Measurements from ENCODE around the gene MAP2K7.

MAP2K7 gene

DNA sequence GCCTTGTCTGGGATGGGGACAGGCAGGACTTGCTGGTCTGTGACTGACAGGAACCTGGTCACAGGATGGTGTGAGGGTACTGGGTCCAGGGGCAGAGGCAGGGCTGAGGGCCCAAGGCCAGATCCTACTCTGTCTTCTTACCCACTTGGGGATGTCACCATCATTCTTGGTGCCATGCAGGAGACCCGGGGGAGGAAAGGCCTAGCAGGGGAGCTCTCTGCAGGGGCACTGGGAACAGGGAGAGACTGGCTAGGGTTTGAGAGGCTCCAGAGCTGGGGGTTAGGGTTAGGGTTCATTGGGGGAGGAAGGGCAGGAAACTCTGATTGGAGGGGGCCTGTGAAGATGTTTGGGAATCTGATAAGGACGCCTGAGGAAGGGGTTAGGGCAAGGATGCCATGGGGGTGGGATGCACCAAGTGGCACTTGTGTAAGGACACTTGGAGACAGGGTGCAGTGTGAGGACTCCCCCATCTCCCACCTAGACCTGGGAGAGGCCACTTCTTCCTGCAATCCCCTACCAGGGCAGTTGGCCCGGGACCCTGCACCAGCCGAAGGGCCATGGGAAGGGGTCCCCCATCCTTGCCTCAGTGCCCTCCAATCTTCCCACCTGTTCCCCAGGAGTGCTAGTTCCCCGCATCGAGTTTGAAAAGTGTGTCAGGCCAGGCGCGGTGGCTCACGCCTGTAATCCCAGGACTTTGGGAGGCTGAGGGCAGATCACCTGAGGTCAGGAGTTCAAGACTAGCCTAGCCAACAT is 36.4 kb upstream of the MAP2K7 start:
- DNase-seq (ENCODE audit: low spot score): no peak

DNA sequence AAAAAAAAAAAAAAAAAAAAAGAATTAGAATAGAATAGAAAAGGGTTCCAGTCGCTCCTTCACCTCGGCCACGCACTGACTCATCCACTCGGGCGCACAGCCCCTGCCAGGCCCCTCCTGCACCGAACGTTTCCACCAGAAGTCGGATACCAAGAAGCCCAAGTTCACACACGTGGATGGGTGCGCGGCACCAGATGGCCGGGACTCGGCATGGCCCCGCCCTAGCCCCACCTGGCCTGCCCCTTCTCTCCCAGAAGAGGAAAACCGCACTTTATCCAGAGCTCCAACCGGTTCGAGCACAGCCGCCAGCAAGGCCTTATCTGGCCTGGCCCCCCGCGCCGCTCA is 35.4 kb upstream of the MAP2K7 start:
- DNase-seq (ENCODE audit: low spot score): no peak

DNA sequence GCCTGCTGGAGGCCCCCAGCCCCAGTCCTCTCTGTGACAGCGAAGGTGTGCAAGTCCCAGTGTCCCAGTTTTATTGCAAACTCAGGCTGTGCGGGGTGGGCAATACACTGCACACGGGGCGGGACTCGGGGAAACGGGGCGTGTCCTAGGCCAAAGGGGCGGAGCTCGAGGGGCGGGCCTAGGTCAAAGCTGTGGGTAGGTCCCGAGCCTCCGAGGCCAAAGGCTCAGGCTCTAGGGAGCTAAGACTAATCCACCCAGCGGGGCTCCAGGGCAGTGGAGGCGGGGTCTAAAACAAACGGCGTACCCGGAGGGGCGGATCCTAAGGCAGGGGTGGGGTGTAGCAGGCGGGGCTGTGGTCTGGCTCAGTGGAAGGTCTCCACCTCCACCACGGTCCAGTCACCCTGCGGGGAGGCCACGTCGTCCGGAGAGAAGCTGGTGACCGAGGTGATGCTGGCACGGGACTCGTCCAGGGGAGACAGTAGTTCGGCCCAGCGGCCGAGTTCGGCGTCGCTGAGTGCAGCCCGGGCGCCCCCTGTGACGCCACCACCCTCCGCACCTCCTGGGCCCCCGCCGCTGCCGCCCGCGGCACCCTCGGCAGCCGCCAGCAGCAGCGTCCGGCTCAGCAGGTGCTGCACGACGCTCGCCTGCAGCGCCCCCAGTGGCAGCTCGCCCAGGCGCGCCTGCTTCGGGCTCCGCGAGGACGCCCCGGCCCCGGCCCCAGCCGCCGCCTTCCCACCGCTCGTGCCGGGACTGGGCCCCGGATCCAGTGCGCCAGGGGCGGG is 34.8 kb upstream of the MAP2K7 start:
- DNase-seq (ENCODE audit: low spot score): peak; percentile 92

DNA sequence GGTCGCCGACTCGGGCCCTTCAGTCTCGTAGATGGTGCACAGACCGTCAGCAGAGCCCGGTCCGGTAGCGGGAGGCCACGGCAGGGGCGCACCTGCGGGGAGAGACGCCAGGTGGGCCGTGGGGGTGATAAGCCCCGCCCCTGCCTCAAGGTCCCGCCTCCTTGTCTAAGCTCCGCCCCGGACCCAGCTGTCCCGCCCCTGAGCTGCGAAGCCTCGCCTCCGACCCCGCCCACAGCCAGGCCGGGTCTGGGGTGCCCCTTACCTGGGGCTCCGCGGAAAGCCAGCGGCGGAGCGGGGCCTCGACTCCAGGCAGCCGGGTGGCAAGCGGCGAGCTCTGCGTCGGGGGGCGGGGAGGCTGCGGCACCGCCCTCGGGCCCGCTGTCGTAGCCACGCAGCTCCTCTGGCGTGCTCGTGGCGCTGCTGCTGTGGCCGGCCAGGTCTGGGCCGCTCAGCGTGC is 34.2 kb upstream of the MAP2K7 start:
- DNase-seq (ENCODE audit: low spot score): peak; percentile 49

DNA sequence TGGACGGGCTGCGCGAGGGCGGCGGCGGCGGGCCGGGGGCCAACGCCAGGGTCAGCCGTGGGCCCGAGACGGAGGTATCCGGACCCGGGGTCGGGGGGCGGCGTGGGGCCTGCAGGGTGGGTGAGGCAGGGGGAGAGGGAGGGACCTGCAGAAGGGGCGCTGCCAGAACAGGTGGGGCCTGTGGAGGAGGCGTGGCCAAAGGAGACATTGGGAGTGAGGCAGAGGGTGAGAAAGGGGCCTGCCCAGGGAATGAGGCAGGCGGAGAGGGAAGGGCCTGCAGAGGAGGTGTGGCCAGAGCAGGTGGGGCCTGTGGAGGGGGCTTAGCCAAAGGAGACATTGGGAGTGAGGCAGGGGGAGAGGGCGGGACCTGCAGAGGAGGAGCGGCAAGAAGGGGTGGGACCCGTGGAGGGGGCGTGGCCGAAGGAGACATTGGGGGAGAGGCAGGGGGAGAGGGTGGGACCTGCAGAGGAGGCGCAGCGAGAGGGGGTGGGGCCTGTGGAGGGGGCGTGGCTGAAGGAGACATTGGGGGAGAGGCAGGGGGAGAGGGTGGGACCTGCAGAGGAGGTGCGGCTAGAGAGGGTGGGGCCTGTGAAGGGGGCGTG is 33.7 kb upstream of the MAP2K7 start:
- DNase-seq (ENCODE audit: low spot score): peak; percentile 70

DNA sequence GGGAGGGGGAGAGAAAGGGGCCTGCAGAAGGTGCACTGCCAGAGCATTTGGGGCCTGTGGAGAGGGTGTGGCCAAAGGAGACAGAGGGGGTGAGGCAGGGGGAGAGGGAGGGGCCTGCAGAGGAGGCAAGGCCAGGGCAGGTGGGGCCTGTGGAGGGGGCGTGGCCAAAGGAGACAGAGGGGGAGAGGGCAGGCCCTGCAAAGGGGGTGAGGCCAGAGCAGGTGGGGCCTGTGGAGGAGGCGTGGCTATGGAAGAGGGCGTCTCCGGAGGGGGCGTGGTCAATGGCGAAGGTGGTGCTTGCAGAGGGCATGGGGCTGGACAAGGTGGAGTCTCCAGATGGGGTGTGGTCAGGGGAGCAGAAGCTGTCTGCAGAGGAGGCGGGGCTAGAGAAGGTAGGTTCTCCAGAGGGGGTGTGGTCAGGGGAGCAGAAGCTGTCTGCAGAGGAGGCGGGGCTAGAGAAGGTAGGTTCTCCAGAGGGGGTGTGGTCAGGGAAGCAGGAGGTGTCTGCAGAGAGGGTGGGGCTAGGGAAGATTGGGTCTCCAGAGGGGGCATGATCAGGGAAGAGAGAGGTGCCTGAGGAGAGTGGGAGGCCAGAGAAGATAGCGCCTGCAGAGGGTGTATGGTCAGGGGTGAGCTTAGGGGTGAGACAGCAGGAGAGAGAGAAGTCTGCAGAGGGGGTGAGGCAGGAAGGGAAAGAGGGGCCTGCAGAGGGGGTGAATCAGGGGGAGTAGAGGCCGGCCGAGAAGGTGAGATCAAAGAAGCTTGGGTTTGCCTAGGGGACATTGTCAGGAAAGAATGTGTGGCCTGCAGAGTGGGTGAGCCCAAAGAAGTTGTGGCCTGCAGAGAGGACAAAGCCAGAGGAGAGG is 32.9 kb upstream of the MAP2K7 start:
- DNase-seq (ENCODE audit: low spot score): peak; percentile 59

DNA sequence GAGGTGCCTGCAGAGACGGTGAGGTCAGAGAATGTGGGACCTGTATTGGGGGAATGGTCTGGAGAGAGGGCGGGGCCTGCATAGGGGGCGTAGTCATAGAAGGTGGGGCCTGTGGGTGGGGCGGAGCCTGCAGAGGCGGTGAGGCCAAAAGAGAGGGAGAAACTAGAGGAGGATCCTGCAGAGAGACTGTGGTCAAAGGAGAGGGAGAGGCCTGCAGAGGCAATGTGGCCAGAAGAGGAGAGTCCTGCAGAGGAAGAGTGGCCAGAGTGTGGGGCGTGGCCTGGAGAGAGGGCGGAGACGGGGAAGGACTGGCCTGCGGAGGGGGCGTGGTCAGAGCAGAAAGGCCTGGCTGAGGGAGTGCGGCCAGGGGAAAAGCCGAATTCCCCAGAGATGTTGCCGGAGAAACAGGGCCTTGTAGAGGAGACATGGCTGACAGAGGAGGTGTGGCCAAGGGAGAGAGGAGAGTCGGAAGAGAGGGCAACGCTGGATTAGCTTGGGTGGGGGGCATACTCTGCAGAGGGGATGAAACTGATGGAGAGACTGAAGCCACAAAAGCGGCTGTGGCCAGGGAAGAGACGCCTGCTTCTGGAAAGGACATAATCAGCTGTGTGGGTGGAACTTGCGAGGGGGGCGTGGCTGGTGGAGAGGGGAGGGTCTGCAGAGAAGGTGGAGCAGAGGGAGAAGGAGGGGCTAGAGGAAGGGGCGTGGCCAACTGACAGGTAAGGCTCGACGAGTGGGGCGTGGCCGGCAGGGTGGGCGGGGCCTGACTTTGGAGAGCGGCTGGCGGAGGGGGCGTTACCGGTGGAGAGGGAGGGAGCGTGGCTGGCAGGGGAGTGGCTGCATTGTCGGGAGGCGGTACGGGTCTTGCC is 32.0 kb upstream of the MAP2K7 start:
- peak; percentile 66 for DNase-seq (ENCODE audit: low spot score)

DNA sequence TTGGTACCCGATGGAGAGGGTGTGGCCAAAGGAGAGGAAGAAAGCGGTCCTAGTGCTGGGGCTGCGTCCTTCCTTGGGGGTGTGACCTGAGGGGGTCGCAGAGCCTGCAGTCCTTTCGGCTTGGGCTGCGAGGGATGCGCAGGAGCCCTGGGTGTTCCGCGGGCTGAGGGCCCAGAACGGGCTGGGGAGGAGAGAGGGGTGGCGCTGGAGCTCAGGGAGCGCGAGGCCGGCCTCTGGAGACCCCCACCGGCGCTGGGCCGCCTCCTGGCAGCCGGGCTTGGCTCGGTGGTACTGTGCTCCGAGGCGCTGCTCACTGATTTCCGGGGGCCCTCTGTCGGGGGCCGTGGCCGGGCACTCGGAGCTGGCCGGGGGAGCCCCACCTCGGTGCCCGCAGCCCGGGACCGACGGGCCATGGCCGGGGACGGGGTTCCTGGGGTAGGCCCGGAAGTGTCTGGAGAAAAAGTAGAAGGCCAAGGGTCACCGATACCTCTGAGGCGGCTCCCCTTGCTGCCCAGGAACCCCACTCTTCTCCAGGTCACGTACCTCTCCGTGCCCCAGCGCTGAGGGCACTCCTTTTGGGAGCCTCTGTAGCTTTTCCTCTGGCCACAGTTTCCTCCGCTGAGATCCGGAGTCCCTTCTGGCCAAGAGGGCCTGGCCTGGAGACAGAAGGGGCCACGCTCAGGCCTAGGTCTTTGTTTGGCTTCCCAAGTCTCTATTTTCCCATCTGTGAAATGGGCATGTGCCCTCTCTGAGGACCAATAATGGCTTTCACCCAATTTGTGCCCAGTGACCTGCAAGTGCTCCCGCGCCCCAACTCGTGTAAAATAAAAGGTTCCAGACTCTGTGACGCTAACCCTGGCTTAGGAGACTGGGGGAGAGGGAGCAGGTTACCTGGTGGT is 31.1 kb upstream of the MAP2K7 start:
- no peak for DNase-seq (ENCODE audit: low spot score)

DNA sequence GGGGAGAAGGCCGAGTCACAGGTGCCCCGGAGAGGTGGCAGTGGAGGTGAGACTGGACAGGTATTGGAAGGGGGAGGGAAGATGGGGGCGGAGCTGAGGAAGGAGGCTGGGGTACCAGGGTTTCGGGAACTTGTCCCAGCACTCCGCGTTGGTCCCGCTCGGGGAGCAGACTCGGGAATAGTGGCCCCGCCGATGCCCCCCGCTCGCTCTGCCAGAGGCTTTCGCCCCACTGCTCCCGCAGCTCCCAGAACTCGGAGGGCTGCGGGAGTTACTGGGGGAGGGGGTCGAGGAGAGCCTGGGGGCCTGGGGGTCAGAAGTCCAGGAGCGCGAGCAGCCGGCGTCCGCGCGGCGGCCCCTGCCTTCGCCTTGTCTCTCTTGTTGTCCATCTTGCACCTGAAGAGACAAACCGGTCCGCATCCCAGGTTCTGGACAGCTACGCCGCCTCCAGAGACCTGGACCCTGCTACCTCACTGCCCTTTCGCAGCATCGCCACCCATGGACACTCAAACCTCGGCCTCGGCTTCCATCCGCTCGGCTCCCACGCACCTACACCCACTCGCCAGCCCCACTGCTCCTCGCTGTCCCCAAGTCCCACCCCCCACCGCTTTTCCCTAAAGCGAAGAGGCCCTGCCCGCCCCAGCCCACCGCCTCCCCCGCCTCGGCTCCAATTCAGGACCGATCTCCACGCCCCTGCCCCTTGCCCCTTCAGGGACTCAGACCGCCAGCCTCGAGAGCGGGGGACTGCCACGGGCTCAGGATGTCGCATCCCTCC is 30.2 kb upstream of the MAP2K7 start:
- no peak for DNase-seq (ENCODE audit: low spot score)

DNA sequence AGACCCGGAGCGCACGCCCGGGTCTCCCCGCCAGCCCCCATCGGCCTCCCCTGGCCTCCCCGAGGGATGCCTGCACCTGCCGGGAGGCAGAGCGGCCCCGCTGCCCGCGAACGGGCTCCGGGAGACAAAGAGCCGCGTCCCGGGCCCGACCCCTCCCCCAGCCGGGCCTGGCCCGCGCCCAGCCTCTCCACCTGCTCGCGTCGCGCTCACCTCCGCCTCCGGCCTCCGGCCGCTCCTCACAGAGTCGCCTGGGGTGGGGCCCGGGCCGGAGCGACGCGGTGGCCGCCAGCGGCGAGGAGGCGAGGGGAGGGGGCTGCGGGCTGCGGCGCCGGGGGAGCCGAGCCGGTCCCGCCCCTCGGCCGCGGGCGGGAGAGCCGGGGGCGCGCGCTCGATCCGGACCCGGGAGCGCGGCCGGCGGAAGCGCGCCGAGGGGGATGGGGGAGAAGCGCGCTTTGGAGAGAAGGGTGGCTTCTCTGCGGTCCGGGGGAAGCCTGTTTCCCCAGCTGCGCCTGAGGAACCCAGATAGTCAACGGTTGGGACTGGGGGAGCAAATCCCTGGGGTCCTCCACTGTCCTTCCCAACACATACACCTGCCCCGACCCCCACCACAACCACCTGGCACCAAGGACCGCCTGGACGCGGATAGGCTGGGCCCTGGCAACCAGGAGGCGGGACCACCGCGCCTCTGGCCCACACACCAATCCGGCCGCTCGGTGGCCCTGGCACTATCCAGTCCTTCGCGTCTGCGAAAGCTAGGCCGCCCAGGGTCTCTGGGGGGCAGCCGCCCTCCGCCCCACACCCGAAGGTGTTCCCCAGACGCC is 29.4 kb upstream of the MAP2K7 start, which contains the start of gene PRR36:
PRR36 (minus strand) TSS at position 315 of the 821 bp plus-strand sequence. CDS start 701 bp downstream, outside the sequence.
- peak; percentile 52 for DNase-seq (ENCODE audit: low spot score)

DNA sequence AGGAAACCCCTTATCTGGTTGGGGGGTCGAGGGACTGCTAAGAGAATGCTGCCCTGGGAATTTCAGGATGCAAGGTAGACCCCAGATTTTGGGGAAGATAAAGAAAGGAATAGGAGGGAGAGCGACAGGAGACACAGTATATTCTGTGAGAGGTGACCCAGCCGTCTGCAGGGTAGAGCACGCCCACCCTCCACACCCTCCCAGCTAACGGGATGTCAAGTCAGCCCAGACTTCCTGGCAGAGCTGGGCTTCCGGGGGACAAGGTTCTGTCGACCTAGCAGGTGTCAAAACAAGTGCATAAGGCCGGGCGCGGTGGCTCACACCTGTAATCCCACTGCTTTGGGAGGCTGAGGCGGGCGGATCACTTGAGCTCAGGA is 28.8 kb upstream of the MAP2K7 start:
- DNase-seq (ENCODE audit: low spot score): no peak

DNA sequence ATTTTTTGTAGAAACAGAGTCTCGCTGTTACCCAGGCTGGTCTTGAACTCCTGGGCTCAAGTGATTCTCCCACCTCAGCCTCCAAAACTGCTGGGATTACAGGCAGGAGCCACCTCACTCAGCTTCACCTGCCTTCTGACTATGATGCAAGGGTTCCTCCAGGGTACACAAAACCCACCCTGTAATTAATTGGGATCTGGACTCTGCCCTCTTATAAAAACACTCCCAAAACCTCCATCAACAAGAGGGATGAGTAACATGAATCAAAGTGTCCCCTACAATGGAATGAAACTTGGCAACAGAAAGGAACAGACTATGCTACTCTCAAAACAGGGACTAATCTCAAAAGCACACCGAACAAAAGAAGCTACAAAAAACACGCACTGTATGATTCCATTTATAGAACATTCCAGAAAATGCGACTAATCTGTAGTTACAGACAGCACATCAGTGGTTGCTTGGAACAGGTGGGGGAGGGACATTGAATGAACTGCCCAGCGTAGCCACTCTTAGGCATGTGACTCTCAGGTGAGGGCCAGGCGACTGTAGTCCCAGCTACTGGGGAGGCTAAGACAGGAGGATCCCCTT is 26.3 kb upstream of the MAP2K7 start:
- DNase-seq (ENCODE audit: low spot score): no peak

DNA sequence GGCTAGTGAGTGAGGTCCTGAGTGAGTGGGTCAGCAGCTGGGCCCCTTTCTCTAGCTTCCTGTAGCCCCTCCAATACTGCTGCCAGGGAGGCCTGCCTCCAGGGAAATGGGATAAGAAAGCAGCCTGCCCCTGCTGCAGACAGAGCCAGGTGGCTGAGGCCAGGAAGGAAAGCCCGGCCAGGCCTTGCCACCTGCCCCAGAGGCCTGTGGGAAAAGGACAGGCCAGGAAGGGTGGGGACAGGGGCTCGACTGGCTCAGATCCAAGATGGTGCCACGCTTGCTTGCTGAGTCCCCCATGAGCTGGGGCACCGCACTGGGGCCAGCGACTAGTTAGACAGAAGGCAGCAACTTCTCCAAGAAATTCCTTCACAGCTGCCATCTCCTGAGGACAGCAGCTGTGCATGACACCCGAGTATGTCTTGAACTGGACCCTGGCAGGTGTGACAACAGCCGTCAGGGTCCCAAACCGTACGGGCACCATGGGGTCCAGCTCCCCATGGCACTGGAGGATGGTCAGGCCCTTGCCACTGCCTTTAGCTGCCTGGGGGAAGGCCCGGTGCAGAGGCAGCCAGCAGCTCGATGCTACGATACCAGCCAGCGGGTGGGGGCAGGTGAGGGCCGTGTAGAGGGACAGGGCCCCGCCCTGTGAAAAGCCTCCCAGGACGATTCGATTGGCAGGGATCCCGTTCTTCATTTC is 24.4 kb upstream of the MAP2K7 start:
- no peak for DNase-seq (ENCODE audit: low spot score)

DNA sequence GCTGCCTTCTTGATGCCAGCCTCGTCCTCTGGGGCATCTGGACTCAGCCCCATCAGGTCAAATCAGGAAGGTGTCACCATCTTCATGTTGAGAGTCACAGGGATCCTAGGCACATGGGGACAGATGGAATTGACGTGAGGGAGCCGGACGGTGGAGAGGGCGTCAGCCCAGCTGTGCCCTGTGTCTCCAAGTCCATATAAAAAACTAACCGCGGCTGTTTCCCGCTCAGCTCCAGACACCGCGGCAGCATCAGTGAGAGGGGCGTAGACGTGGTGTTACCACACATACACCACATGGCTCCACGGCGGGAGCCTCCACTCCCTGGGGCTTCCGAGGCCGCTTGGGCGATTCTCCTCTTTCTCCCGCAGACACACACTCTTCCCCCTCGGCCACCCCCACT is 23.8 kb upstream of the MAP2K7 start:
- DNase-seq (ENCODE audit: low spot score): no peak

DNA sequence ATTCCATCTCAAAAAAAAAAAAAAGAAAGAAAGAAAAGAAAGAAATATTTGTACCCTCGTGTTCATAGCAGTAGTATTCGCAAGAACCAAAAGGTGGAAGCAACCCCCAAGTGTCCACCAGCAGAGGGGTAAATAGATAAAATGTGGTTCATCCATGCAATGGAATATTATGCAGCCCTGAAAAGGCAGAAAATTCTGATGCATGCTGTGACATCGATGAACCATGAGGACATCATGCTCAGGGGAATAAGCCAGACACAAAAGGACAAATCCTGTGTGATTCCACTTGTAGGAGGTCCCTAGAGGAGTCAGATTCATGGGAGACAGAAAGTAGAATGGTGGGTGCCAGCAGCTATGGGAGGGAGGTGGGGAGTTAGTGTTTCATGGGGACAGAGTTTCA is 21.8 kb upstream of the MAP2K7 start:
- no peak for DNase-seq (ENCODE audit: low spot score)

DNA sequence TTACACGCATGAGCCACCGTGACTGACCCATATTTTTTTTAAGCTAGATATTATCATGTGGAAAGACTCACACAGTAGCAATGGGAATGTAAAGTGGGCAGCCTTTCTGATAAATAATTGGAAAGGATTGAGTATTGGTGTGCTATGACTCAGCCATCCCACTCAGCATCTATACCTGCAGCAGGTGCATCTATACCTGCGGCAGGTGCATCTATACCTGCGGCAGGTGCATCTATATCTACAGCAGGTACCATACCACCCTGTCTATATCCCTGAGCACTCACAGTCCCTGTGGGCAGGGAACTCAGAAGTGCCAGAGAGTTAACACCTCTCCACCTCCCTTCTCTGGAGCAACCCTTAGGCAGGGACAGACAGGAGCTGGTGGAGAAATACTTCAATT is 20.6 kb upstream of the MAP2K7 start:
- no peak for DNase-seq (ENCODE audit: low spot score)

DNA sequence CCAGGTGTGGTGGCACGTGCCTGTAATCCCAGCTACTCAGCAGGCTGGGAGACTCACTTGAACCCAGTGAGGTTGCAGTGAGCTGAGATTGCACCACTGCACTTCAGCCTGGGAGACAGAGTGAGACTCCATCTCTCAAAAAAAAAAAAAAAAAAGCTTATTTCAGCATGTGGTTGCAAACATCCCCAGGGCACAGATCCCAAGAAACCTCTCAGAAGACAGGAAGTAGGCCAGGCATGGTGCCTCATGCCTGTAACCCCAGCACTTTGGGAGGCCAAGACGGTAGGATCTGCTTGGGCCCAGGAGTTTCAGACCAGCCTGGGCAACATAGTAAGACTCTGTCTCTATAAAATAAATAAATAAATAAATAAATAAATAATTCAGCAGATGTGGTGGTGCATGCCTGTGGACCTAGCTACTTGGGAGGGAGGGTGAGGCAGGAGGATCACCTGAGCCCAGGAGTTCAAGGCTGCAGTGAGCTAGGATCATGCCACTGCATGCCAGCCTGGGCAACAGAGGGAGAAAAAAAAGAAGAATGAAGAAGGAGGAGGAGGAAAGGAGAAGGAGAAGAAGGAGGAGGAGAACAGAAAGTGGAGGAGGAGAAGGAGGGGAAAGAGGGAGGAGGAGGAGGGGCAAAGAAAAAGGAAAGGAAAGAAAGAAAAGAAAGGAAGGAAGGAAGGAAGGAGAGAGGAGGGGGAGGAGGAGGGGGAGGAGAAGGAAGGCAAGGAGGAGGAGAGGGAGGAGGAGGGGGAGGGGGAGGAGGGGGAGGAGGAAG is 19.7 kb upstream of the MAP2K7 start:
- no peak for DNase-seq (ENCODE audit: low spot score)
